ENCODE measurements around the gene PLEKHA1.

GRCh38 chr10:122359621-122360020, 14.9 kb upstream of the PLEKHA1 start:
- TF ChIP-seq EZH2 (IDR thresholded peaks at IDR 0.05) (no peak), POLR2AphosphoS5 (IDR thresholded peaks at IDR 0.05; ENCODE audit: borderline replicate concordance, low read depth, low read length) (no peak), FOXP2 (optimal IDR thresholded peaks at IDR 0.05; ENCODE audit: control extremely low read depth, extremely low read length, insufficient read depth) (no peak)

All from SK-N-MC (cell line).